ENCODE results near the gene ACTN1.

Gene ACTN1

DNA sequence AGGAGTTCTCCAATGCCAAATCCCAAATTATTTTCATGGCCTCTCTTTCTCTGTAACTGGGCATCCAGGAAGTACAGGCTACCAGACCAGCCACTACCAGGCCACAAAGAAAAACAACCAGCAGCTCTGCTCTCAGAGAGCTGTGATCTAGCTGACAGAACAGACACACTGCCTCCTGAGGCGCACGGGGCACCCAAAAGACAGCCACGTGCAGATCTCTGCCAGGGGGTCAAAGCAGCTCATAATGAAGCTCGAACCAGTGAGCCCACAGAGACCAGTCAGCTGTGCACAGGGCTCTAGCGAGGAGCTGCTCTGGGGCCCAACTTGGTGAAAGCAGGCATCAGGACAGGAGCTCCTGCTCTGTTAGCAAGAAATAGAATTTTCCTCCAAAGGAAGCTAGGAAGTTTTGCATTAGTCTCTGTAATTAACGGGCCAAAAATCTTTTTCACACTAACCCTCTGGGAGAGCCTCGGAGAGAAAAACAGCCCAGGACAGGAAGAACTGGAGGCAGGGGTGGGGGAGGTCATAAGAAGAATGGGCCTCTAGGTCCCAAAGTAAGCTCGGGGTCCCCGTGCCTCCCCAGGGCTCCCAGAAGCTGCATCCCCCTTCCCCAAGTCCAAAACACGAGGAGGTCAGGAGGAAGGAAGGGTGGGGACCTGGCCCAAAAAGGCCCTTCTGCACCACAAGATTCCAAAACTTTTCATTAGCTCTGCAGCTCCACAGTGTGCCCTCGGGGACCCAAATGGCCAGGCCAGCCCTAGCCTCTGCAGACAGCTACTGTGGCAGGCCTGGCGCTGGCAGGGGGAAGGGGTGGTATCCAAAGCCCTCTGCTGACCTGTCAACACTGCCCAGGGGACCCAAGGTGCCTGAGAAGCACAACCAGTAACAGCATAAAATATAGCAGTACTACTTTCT lies 30.2 kb downstream of the ACTN1 start:
- no peak for DNase-seq

- no peak for DNase-seq
These were observed 31.3 kb downstream of the ACTN1 start for GRCh38 chr14:68947802-68948201.

DNA sequence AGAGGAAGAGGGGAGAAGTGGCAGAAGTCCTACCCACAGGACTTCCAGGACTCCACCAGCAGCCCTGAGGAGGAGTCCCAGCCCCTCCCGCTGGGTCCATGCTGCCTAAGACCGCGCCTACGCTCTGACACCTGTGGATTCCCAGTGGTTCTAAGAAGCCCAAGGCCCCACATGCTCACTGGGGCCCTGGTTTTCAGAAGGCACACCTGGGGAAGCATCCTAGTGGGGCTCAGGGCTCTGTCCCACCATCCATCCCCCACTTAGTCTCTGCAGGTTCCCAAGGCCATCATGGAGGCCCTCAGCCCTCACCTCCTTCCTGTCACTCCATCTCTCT lies 32.6 kb downstream of the ACTN1 start:
- DNase-seq, result no peak

- DNase-seq, result no peak
These were observed 33.3 kb downstream of the ACTN1 start for GRCh38 chr14:68945585-68946488.

- DNase-seq, result no peak
These were observed 33.9 kb downstream of the ACTN1 start for GRCh38 chr14:68945190-68945584.

DNA sequence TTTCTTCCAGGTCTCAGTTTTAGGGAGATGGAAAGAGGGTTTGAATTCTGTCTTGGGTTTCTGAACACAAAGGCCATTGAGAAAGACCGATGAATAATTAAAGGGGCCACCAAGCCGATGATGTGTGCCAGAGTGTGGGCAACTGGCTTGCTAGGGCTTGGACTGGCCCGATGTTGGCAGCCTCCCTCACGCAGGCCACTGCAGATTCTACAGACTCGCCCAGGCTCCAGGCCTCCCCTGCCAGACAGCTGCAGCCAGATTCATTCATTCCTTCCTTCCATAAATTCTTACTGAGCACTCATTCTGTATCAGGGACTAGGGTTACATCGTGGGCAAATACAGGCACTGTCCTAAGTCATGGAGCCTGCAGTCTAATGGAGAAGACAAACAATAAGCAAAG lies 34.9 kb downstream of the ACTN1 start:
- no peak for DNase-seq

DNA sequence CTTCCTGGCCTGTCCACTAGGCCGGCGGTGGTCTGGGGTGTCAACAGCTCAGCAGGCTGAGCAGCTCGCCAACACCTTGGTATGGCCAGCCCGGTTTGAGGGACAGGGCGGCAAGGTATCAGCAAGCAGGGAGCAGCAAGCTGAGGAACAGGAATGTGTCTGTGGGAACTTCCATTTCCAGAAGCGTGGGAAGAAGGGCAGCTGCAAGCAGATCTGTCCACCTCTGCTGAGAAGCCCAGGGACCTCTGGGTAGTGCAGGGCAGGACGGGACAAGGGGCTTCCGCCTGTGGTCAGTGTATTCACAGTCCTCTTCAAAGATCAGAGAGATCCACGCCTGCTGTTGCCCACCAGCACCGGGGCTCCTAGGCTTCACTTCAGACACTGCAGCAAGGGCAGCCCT lies 36.0 kb downstream of the ACTN1 start:
- DNase-seq, result no peak

GRCh38 chr14:68942296-68943035 lies 36.6 kb downstream of the ACTN1 start:
- no peak for DNase-seq

GRCh38 chr14:68941820-68942219 lies 37.3 kb downstream of the ACTN1 start:
- no peak for DNase-seq

GRCh38 chr14:68940614-68941185 lies 38.4 kb downstream of the ACTN1 start:
- DNase-seq, result no peak

GRCh38 chr14:68939893-68940613 lies 39.0 kb downstream of the ACTN1 start:
- no peak for DNase-seq

DNA sequence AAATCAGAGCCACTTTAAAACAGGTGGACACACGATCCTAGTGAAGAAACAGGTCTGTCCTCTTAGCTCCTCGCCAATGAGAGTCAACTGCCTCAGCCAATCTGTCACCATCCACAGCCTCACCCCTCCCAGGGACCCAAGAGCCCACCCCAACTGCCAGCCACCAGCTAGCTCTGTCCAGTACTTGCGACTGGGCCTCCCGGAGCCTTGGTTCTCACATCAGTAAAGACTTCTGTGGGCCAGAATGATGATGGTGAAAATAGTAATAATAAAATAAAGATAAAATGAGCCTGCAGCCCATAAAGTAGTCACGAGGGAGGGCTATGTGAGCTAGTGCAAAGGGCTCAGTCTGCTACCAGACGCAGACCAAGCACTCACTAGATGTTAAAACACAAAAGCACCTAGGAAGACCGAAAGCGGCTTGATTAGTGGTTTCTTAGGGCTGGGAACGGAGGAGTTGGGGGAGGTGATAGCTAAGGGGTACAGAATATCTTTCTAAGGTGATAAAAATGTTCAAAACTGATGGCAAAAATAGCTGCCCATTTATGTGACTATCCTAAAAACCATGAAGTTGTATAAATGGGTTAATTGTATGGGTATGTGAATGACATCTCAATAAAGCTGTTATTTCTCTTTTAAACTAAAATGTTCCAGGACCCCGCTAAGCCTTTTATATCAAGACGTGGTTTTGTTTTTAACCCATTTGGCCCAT lies 39.8 kb downstream of the ACTN1 start:
- no peak for DNase-seq

DNA sequence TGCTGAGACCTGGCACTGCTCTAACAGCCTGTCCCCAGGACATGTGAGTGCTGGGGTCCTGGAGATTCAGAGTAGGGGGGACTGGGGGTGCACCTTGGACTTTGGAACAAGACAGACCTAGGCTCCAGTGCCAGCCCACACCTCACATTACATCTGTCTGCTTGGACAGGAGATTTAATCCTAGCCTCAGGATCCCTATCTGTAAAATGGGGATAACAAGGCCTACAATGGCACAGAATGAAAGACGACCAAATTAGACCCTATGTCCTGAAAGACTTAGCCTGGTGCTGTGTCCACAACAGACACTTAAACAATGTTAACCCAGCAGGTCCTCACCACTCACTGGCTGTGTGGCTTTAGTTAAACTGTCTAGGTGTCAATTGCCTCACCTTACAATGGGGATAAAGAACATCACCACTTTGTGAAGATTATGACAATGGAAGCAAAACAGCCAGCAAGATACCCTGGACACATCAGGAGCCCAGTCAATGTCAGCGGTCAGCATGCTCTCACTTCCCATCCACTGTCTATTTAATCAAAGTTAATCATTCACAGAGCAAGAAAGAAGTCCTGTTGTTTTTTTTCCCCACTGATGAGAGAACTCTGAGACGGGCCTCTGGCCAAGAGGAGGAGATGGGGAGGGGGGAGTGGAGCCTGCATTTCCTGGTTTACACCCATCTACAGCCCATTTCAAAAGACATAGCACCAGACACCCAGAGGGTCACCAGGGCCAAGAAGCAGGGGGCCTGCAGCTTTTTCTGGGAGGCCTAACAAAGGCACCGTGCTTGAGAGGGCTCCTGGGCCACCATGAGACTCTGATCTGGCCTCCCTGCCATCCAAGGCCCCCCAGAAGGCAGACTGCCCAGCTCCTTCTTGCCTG lies 40.6 kb downstream of the ACTN1 start:
- DNase-seq, result no peak

GRCh38 chr14:68937471-68938270 lies 41.4 kb downstream of the ACTN1 start:
- DNase-seq, result peak in 1 of 2 experiments; percentile 30

GRCh38 chr14:68936980-68937379 lies 42.1 kb downstream of the ACTN1 start:
- no peak for DNase-seq

DNA sequence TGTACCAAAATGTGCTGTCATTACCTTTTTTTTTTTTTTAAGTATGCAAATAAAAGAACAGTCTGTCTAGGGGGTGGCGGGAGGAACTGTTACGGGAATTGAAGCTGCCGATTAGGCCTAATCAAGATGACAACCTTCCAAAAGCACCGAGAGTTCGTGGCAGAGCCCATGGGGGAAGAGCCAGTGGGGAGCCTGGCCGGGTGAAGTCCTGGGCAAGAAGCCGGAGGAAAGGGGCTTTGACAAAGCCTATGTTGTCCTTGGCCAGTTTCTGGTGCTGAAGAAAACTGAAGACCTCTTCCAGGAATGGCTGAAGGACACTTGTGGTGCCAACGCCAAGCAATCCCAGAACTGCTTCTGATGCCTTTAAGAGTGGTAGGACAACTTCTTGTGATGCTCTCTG lies 42.6 kb downstream of the ACTN1 start:
- DNase-seq, result no peak

DNA sequence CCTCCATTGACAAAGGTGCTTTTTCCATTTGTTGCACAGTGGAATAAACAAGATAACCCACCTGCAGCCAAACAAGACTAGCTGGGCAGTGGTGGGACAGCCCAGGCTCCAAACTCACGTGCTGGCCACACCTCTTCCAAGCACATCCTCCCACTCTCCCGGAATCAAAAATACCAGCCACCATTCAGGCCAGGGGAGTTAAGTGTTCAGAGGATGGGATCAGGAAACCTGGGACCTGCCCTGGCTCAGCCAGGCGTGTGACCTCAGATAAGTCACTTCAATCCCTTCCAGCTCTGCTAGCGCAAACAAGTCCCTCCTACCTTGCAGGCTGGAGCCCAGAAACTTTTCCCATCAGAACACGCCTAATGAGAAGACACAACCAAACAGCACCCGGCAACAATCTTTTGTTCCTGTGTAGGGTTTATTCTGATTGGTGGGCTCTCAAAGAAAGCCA lies 43.3 kb downstream of the ACTN1 start:
- no peak for DNase-seq

DNA sequence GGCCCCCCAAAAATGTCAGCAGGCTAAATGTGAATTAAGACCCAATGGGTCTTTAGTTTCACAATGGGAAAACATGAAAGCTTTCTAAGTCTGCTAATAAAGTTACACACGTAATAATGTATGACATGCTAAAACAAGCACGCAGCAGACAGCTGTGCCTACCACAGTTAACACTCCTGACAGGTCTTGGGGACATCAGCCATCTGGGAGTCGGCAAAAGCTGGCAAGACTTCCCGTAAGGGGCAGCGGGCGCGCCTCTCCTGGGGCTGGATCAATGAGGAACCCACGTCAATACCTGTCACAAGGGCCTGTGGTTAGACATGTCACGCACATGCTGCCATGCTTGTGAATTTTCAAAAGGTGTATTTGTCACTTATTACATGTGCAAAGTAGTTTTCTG lies 45.0 kb downstream of the ACTN1 start:
- DNase-seq, result no peak

DNA sequence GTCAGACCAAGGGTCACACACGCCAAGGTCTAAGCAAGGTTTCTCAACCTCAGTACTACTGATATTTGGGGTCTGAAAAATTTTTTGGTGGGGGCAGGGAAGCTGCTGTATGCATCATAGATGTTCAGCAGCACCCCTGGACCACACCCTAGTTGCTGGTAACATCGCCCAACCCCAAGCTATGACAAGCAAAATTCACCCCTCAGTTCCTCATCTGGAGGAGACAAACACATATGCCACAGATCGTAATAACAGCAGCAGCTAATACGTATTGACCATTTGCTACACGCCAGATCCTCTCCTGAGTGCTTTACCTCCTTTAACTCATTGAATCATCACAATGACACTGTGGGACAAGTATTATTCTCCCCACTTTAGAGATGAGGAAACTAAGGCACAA lies 46.4 kb downstream of the ACTN1 start:
- DNase-seq, result no peak

DNA sequence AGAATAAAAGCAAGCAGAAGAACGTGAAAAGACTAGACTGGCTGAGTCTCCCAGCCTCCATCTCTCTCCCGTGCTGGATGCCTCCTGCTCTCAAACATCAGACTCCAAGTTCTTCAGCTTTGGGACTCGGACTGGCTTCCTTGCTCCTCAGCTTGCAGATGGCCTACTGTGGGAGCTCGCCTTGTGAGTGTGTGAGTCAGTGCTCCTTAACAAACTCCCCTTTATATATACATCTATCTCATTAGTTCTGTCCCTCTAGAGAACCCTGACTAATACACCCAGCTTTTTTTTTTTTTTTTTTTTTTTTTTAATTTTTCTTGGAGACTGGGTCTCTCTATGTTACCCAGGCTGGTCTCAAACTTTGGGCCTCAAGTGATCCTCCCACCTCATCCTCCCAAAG lies 46.9 kb downstream of the ACTN1 start:
- DNase-seq, result no peak

Measured in stimulated activated CD4-positive, alpha-beta T cell treated with anti-CD3 and anti-CD28 coated beads, Interleukin-4, amount 100 ng/mL, for 4 hours (primary cell).